Measurements from ENCODE around the gene FKBP15.

GRCh38 chr9:113223963-113224362 is 2.9 kb upstream of the FKBP15 start:
- TF ChIP-seq POLR2AphosphoS5 (IDR thresholded peaks at IDR 0.05; ENCODE audit: borderline replicate concordance, low read depth, low read length), result no peak
- TF ChIP-seq EZH2 (IDR thresholded peaks at IDR 0.05), result no peak
